Nephron progenitor cell (in vitro differentiated cells): ENCODE measurements around the gene CAPS.

Source experiments
- DNase-seq: peaks from one replicate; pipeline ENCODE4 v3.0.0; 2021
- H3K27ac Mint-ChIP-seq: 2 replicates; pipeline ENCODE4 v1.8.0; 2021; ENCODE audit warnings: mild to moderate bottlenecking, moderate library complexity, mixed read lengths
- H3K27me3 Mint-ChIP-seq: 2 replicates; pipeline ENCODE4 v1.8.0; 2021; ENCODE audit warnings: mild to moderate bottlenecking, low read depth, mixed read lengths; ENCODE audit not compliant: poor library complexity
- H3K36me3 Mint-ChIP-seq: 2 replicates; pipeline ENCODE4 v1.8.0; 2021; ENCODE audit warnings: low read depth, mixed read lengths
- H3K4me1 Mint-ChIP-seq: 2 replicates; pipeline ENCODE4 v1.8.0; 2021; ENCODE audit warnings: mixed read lengths
- H3K4me3 Mint-ChIP-seq: 2 replicates; pipeline ENCODE4 v1.8.0; 2021; ENCODE audit warnings: mild to moderate bottlenecking, moderate library complexity, mixed read lengths
- H3K9me3 Mint-ChIP-seq: 2 replicates; pipeline ENCODE4 v1.8.0; 2021; ENCODE audit warnings: mild to moderate bottlenecking, moderate library complexity, mixed read lengths
- TF ChIP-seq, protein P1 (sequence below): fragments of 200-600 bp; sonication (generic); IDR thresholded peaks from 2 replicates; pipeline ENCODE4 v1.5.0; 2021; ENCODE audit warnings: antibody characterized with exemption

The CAPS gene

DNA sequence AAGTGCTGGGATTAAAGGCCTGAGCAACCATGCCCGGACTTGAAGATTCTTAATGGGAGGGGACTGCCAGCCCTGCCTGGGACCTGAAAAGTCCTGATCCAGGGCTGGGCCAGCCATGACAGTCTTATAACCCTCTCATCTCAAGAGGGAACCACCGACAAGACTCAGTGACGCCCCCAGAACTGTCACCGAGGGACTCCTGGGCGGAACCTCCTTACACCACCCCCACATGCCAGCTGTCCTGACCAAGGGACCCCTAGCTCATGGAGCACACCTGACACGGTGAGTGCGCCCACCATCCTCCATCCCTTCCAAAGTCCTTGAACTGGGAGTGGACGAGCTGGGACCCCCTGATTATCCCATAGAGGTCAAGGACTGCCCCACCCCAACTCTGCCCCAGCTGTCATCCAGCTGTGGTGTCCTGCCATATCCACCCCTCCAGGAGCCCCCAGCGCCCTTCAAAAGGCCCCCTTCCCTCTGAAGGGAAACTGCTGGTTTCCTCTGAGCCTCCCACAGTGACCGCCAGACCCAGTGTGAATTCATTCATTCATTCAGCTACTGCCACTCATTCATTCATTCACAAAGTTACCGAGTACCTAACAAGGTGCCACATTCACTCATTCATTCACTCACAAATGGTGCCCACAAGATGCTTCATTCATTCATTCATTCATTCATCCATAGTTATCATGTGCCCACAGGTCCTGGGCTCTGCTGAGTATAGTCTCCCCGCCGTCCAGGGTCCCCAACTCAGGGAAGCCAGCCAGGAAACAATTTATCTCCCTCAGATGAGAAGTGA is 14.1 kb upstream of the CAPS start:
- TF ChIP-seq, protein P1, sequence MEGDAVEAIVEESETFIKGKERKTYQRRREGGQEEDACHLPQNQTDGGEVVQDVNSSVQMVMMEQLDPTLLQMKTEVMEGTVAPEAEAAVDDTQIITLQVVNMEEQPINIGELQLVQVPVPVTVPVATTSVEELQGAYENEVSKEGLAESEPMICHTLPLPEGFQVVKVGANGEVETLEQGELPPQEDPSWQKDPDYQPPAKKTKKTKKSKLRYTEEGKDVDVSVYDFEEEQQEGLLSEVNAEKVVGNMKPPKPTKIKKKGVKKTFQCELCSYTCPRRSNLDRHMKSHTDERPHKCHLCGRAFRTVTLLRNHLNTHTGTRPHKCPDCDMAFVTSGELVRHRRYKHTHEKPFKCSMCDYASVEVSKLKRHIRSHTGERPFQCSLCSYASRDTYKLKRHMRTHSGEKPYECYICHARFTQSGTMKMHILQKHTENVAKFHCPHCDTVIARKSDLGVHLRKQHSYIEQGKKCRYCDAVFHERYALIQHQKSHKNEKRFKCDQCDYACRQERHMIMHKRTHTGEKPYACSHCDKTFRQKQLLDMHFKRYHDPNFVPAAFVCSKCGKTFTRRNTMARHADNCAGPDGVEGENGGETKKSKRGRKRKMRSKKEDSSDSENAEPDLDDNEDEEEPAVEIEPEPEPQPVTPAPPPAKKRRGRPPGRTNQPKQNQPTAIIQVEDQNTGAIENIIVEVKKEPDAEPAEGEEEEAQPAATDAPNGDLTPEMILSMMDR: no peak

DNA sequence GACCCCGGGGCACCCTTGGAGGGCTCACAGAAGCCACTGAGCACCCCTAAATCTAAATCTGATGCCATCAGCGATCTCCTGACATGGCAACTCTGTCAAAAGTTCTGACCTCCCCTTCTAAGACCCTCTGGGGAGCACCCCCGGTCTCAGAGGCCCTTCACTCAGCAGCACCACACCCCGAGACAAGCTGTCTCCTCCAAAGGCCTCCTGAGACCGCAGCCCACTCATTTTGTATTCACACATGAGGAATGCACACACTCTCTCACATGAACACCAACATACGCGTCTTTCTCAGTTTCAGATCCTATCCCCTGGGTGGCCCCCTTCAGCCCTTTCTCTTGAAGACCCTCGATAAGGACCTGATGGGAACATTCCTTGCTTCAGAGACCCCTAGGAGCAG is 13.1 kb upstream of the CAPS start:
- Mint-ChIP-seq H3K4me3 (peak overlapping the region; percentile 4), H3K27ac (peak overlapping the region; percentile 96), H3K9me3 (no peaks in the 10 kb centered on the region), H3K27me3 (no peaks in the 10 kb centered on the region), H3K4me1 (peaks cover 15% of the 10 kb centered on the region), H3K36me3 (peaks cover 14% of the 10 kb centered on the region)
- TF ChIP-seq, protein P1: no peak
- no peak for DNase-seq

More for the DNA sequence above, 14.1 kb upstream of the CAPS start:
- H3K27me3 Mint-ChIP-seq: no peaks in the 10 kb centered on the region
- no peaks in the 10 kb centered on the region for H3K9me3 Mint-ChIP-seq
- peak overlapping the region; percentile 57 for H3K27ac Mint-ChIP-seq
- no peak for DNase-seq
- H3K36me3 Mint-ChIP-seq: peaks cover 14% of the 10 kb centered on the region
- H3K4me1 Mint-ChIP-seq: peaks cover 13% of the 10 kb centered on the region
- no peak overlapping the region for H3K4me3 Mint-ChIP-seq

DNA sequence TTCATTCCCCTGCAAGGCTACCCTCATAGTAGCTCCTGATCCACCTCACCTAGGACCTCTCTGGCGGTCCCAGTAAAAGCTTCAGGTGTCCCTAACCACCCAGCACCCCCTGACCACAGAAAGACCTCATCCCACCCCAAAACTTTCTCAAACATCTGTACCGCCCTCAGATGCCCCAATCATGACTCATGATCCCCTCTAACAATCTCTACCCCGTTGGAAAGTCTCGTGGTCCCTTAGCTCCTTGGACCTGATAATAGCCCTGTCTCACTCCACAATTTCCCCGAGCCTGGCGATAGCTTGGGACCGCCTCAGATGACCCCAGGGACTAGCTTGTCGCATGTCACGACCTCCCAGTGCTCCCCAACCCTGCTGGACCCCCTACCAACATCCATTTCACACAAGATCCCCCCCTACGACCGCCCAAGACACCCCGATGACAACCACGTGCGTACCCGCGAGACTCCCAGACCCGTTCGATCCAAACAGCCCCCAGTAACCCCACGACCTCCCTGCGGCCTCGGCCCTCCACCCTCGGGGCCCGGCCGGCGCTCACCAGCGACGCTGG is 10.9 kb upstream of the CAPS start:
- peaks cover 3% of the 10 kb centered on the region for H3K27me3 Mint-ChIP-seq
- H3K4me1 Mint-ChIP-seq: peaks cover 24% of the 10 kb centered on the region
- H3K36me3 Mint-ChIP-seq: peaks cover 18% of the 10 kb centered on the region
- no peaks in the 10 kb centered on the region for H3K9me3 Mint-ChIP-seq
- H3K4me3 Mint-ChIP-seq: peak overlapping the region; percentile 99
- no peak for DNase-seq
- TF ChIP-seq, protein P1: no peak
- peak overlapping the region; percentile 100 for H3K27ac Mint-ChIP-seq

DNA sequence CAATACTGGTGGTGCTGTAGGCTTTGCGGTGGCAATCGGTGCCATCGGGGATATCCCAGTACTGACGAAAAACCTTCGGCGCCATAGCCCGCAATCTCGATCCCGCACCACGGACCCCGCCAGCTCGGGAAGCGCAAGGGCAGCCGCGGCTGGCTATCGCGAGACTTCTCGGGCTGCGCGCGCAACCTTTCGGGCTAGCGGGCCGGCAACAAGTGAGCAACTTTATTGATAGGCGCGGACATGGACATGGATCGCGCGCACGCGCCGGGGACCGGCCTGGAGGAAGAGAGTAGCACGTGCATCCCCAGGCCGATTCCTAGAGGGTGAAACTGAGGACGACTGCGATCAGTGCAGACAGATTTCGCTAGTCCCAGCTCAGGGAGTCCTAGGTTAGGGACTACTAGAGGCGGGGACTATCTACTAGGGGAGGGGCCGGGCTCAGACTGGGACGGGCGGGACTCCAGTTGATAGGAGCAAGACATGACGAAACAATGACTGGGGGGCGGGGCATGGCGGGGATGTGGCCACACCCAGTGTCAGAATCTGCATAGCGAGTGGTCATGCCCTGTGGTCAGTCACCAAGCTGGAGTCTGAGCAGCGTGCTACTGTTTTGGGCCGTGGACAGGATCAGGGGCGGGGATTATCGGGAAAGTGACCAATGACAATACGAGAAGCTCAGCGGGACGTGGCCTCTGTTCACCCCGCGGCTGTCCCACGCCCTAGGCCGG is 10.3 kb upstream of the CAPS start, which contains the start of gene NDUFA11:
Gene NDUFA11, minus strand, starts transcription at position 167 of the 728 bp plus-strand sequence. Its CDS starts 82 bp downstream, at position 85.
- TF ChIP-seq, protein P1: no peak
- DNase-seq: peak; percentile 98
- peak within 1 kb of the TSS; percentile 100 for H3K27ac Mint-ChIP-seq
- H3K4me3 Mint-ChIP-seq: peak within 1 kb of the TSS; percentile 99
- H3K4me1 Mint-ChIP-seq: peaks cover 24% of the 10 kb centered on the region
- peaks cover 18% of the 10 kb centered on the region for H3K36me3 Mint-ChIP-seq
- H3K9me3 Mint-ChIP-seq: no peaks in the 10 kb centered on the region
- peaks cover 3% of the 10 kb centered on the region for H3K27me3 Mint-ChIP-seq

DNA sequence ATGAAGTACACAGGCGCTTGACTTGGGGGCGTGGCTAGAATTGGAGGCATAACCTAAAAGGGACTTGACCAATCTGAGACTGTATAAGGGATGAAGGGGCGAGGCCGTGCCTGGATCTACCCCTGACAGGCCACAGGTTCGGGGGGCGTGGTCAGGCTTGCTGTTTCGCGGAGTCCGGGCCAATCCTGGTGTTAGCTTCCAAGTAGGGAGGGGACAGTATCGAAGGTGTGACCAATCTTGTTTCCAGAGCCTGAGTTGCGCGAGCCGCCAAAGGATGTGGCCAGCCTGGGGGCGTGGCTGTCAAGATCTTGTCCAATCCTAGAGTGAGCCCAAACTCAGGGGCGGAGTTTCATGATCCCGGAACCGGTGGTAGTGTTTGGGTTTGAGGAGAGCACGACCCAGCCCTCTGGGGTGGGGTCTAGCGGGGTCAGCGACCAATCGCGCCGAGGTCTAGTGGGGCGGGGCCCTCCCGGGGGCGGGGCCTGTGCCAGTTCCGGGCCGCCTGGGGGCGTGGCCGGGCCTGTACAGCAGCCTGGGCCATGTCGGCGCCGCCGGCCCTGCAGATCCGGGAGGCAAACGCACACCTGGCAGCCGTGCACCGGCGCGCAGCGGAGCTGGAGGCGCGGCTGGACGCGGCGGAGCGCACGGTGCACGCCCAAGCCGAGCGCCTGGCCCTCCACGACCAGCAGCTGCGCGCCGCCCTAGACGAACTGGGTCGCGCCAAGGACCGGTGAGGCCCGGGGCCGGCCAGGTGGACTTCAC is 9.5 kb upstream of the CAPS start, which contains the start of gene VMAC:
Gene VMAC, plus strand, starts transcription at position 521 of the 762 bp plus-strand sequence. Its CDS starts 19 bp downstream, at position 540.
- no peaks in the 10 kb centered on the region for H3K9me3 Mint-ChIP-seq
- peaks cover 18% of the 10 kb centered on the region for H3K36me3 Mint-ChIP-seq
- H3K27me3 Mint-ChIP-seq: peaks cover 3% of the 10 kb centered on the region
- peak within 1 kb of the TSS; percentile 100 for H3K27ac Mint-ChIP-seq
- TF ChIP-seq, protein P1: no peak
- DNase-seq: peak; percentile 99
- peaks cover 24% of the 10 kb centered on the region for H3K4me1 Mint-ChIP-seq
- peak within 1 kb of the TSS; percentile 99 for H3K4me3 Mint-ChIP-seq
